Panc1 (cell line): Measurements from ENCODE around the gene CFAP119.
"Not testable (repeated sequence)": the region's sequence is repeated elsewhere in the genome, so short reads cannot be mapped to it uniquely, and the experiment has no call there.

ENCODE experiments used
- CTCF ChIP-seq: fragments of 450-650 bp; IDR thresholded peaks from 2 replicates; pipeline ENCODE4 v1.5.1; 2017; ENCODE audit warnings: mild to moderate bottlenecking
- POLR2AphosphoS5 ChIP-seq: IDR thresholded peaks from 2 replicates; pipeline ENCODE4 v1.6.1; 2012; ENCODE audit warnings: mild to moderate bottlenecking, low read depth, low read length, moderate library complexity
- REST ChIP-seq, 2 experiments: IDR thresholded peaks; 2 replicates each; pipeline ENCODE4 v1.6.1; 2011 to 2012; ENCODE audit warnings: low read depth in 2 of 2, control low read depth in 1 of 2, low read length in 1 of 2, mild to moderate bottlenecking in 1 of 2, moderate library complexity in 1 of 2; ENCODE audit not compliant: insufficient read depth in 1 of 2
- SIN3A ChIP-seq: IDR thresholded peaks from 2 replicates; pipeline ENCODE4 v1.6.1; 2012; ENCODE audit warnings: low read depth, mild to moderate bottlenecking, low read length, moderate library complexity, borderline replicate concordance; ENCODE audit not compliant: insufficient read depth
- TCF7L2 ChIP-seq: IDR thresholded peaks from 2 replicates; pipeline ENCODE4 v1.6.1; 2011; ENCODE audit warnings: mild to moderate bottlenecking, low read depth, low read length, inconsistent platforms

- TF ChIP-seq REST (IDR thresholded peaks at IDR 0.05; ENCODE audit: insufficient read depth in 1 of 2, low read depth in 2 of 2, low read length in 1 of 2); CTCF; SIN3A; POLR2AphosphoS5; TCF7L2: not testable (repeated sequence)
Measured at GRCh38 chr16:30809675-30810074, 47.8 kb upstream of the CFAP119 start.
